NT2/D1 (cell line): ENCODE data around the gene ZNF592.
A peak's percentile ranks its signal among the peaks of the same experiment; 100 is the strongest.

ENCODE experiments used
- DNase-seq: peaks from one replicate; pipeline ENCODE4 v3.0.0-alpha.2; 2011; ENCODE audit warnings: low read depth, low spot score
- H3K27me3 ChIP-seq: 2 replicates; pipeline ENCODE4 v1.6.0; 2011; ENCODE audit warnings: mild to moderate bottlenecking; ENCODE audit not compliant: insufficient read length, insufficient read depth
- H3K36me3 ChIP-seq: 2 replicates; pipeline ENCODE4 v1.6.1; 2011; ENCODE audit warnings: mild to moderate bottlenecking, low read length, mixed read lengths; ENCODE audit not compliant: insufficient read depth, insufficient read length
- H3K4me1 ChIP-seq: 2 replicates; pipeline ENCODE4 v1.5.1; 2011; ENCODE audit not compliant: insufficient read depth, insufficient read length
- H3K4me3 ChIP-seq: 2 replicates; pipeline ENCODE4 v1.5.1; 2011; ENCODE audit warnings: low read depth; ENCODE audit not compliant: insufficient read length
- H3K9ac ChIP-seq: 2 replicates; pipeline ENCODE4 v1.6.0; 2011; ENCODE audit warnings: low read depth; ENCODE audit not compliant: insufficient read length
- H3K9me3 ChIP-seq: 2 replicates; pipeline ENCODE4 v1.5.1; 2011; ENCODE audit warnings: mild to moderate bottlenecking, low read length; ENCODE audit not compliant: insufficient read depth
- SUZ12 ChIP-seq: IDR thresholded peaks from 2 replicates; pipeline ENCODE4 v1.6.1; 2011; ENCODE audit not compliant: insufficient read length, insufficient read depth; ENCODE audit errors: extremely low read depth
- YY1 ChIP-seq: IDR thresholded peaks from 2 replicates; pipeline ENCODE4 v1.6.1; 2011; ENCODE audit not compliant: insufficient read length, insufficient read depth
- ZNF274 ChIP-seq: IDR thresholded peaks from 2 replicates; pipeline ENCODE4 v1.6.1; 2011; ENCODE audit warnings: mild to moderate bottlenecking, low read depth, low read length

The ZNF592 gene

GRCh38 chr15:84814916-84815315 is 66.5 kb downstream of the ZNF592 start:
- TF ChIP-seq SUZ12 (no peak), ZNF274 (no peak), YY1 (no peak)
- Histone ChIP-seq H3K9me3 (no peaks in the 10 kb centered on the region), H3K9ac (no peak overlapping the region), H3K27me3 (no peaks in the 10 kb centered on the region), H3K36me3 (peaks cover 5% of the 10 kb centered on the region), H3K4me1 (peaks cover 8% of the 10 kb centered on the region), H3K4me3 (no peak overlapping the region)
- no peak for DNase-seq

- Histone ChIP-seq H3K36me3 (peaks cover 22% of the 10 kb centered on the region), H3K27me3 (no peaks in the 10 kb centered on the region), H3K4me3 (peak within 1 kb of the TSS; percentile 66), H3K9ac (peak within 1 kb of the TSS; percentile 92), H3K9me3 (no peaks in the 10 kb centered on the region), H3K4me1 (peaks cover 14% of the 10 kb centered on the region)
- TF ChIP-seq YY1 (no peak), ZNF274 (no peak)
- DNase-seq = no peak
These were observed 68.5 kb downstream of the ZNF592 start, which contains the start of gene ALPK3 for GRCh38 chr15:84816694-84817465. ALPK3 (plus strand) TSS chr15:84817356; CDS start chr15:84817453, 97 bp downstream.

DNA sequence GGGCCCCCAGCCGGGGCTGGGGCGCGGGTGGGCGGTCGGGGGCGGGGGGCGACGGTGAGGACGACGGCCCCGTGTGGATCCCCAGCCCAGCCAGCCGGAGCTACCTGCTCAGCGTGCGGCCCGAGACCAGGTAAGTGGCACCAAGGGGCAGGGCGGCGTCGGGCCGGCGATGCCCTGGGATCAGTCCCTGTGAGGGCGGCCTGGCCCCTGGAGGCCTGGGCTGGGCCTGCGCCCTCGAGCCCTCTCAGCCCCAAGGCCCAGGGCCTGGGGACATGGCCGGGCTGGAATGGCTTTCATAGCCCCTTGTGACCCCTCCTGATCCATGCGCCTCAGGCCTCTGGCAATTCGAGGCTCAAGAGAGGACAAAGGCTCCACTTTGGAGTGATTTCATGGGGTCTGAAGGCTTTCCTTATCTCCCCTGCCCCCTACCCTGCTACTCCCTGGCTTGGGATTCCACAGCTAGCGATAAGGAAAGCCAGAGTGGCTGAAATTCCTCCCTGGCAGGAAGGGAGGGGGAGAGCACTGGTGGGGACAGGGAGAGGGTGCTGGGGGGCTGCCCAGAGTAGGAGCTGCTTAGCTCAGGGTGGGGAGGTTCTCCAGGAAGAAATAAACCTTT is 69.2 kb downstream of the ZNF592 start:
- Histone ChIP-seq H3K4me3 (peak overlapping the region; percentile 66), H3K36me3 (peaks cover 29% of the 10 kb centered on the region), H3K9ac (peak overlapping the region; percentile 92), H3K27me3 (no peaks in the 10 kb centered on the region), H3K4me1 (peaks cover 21% of the 10 kb centered on the region), H3K9me3 (no peaks in the 10 kb centered on the region)
- no peak for DNase-seq
- no peak for TF ChIP-seq SUZ12
- no peak for TF ChIP-seq YY1
- TF ChIP-seq ZNF274 = no peak

GRCh38 chr15:84818261-84819131 is 70.1 kb downstream of the ZNF592 start:
- peak overlapping the region; percentile 66 for H3K4me3 ChIP-seq
- peak; percentile 59 for DNase-seq
- peaks cover 39% of the 10 kb centered on the region for H3K36me3 ChIP-seq
- H3K9me3 ChIP-seq = no peaks in the 10 kb centered on the region
- H3K9ac ChIP-seq = peak overlapping the region; percentile 92
- H3K4me1 ChIP-seq = peaks cover 21% of the 10 kb centered on the region
- H3K27me3 ChIP-seq = no peaks in the 10 kb centered on the region
- TF ChIP-seq ZNF274 = no peak
- TF ChIP-seq SUZ12 = no peak

- no peak for TF ChIP-seq YY1
- TF ChIP-seq SUZ12 = no peak
- TF ChIP-seq ZNF274 = no peak
- Histone ChIP-seq H3K36me3 (peaks cover 46% of the 10 kb centered on the region), H3K9me3 (no peaks in the 10 kb centered on the region), H3K9ac (peak overlapping the region; percentile 53), H3K4me1 (peaks cover 21% of the 10 kb centered on the region), H3K27me3 (no peaks in the 10 kb centered on the region), H3K4me3 (peak overlapping the region; percentile 12)
- no peak for DNase-seq
These were observed 70.9 kb downstream of the ZNF592 start for GRCh38 chr15:84819291-84819768.

- Histone ChIP-seq H3K9me3 (no peaks in the 10 kb centered on the region), H3K36me3 (peaks cover 50% of the 10 kb centered on the region), H3K27me3 (no peaks in the 10 kb centered on the region), H3K4me1 (peaks cover 21% of the 10 kb centered on the region), H3K9ac (no peak overlapping the region), H3K4me3 (no peak overlapping the region)
- TF ChIP-seq ZNF274 (no peak), YY1 (no peak), SUZ12 (no peak)
- no peak for DNase-seq
These were observed 71.4 kb downstream of the ZNF592 start for GRCh38 chr15:84819791-84820190.

GRCh38 chr15:84821501-84822021 is 73.2 kb downstream of the ZNF592 start:
- Histone ChIP-seq H3K4me1 (peaks cover 21% of the 10 kb centered on the region), H3K36me3 (peaks cover 64% of the 10 kb centered on the region), H3K4me3 (no peak overlapping the region), H3K9ac (no peak overlapping the region), H3K27me3 (no peaks in the 10 kb centered on the region), H3K9me3 (no peaks in the 10 kb centered on the region)
- no peak for DNase-seq
- no peak for TF ChIP-seq SUZ12
- TF ChIP-seq ZNF274 = no peak
- no peak for TF ChIP-seq YY1
